Spinal cord (tissue), 10 donors: ENCODE data around the gene FAM83B. TPM values are rescaled to one million over a fixed set of nuclear protein-coding genes. Genes with fewer than 3 reads are reported as not detected.
"Not testable (repeated sequence)": the region's sequence is repeated elsewhere in the genome, so short reads cannot be mapped to it uniquely, and the experiment has no call there.

ENCODE experiments used
- DNase-seq, 6 donors: peaks; one replicate each; pipeline versions ENCODE4 v3.0.0 to v3.0.0-alpha.2; 2013 to 2015; ENCODE audit warnings: low spot score in 6 of 6, low read depth in 4 of 6
- H3K27ac ChIP-seq: one replicate; pipeline ENCODE4 v1.5.1; 2013; ENCODE audit warnings: low read depth, low read length, control low read depth
- H3K27me3 ChIP-seq: one replicate; pipeline ENCODE4 v1.6.1; 2013; ENCODE audit warnings: low read length; ENCODE audit not compliant: control insufficient read depth, insufficient read depth
- H3K36me3 ChIP-seq: one replicate; pipeline ENCODE4 v1.6.1; 2013; ENCODE audit warnings: low read length; ENCODE audit not compliant: control insufficient read depth, insufficient read depth
- H3K4me1 ChIP-seq: one replicate; pipeline ENCODE4 v1.6.1; 2013; ENCODE audit warnings: low read length; ENCODE audit not compliant: control insufficient read depth, insufficient read depth
- H3K4me3 ChIP-seq: one replicate; pipeline ENCODE4 v1.5.1; 2013; ENCODE audit warnings: low read depth, low read length, control low read depth
- H3K9me3 ChIP-seq: one replicate; pipeline ENCODE4 v1.6.1; 2013; ENCODE audit warnings: low read length; ENCODE audit not compliant: control insufficient read depth, insufficient read depth
- WGBS: methylation state at CpG from one replicate; pipeline ENCODE4 v1.1.5; 2013; ENCODE audit warnings: missing lambda C conversion rate; ENCODE audit not compliant: insufficient coverage; 5-methylcytosine and 5-hydroxymethylcytosine counted together
- polyA plus RNA-seq, 2 donors: library from polyadenylated mRNA; unstranded; fragments of 120-200 nt; gene quantifications; one replicate each; pipeline ENCODE4 v1.2.1, GENCODE V29; 2013; ENCODE audit not compliant: insufficient read length in 2 of 2
- total RNA-seq, 2 donors: library from RNA; depleted of rRNA in 1 of 2; stranded (reverse); fragments of 120-200 nt in 1 of 2; fragments of >200 nt in 1 of 2; gene quantifications; one replicate each; pipeline versions ENCODE4 v1.2.3 to v1.2.4, GENCODE V29; 2013 to 2014
- donor health status: healthy.

The FAM83B gene
- total and polyA plus RNA-seq, 4 donors = 0.06 to 0.30 (median 0.17) TPM; not detected in 1

DNA sequence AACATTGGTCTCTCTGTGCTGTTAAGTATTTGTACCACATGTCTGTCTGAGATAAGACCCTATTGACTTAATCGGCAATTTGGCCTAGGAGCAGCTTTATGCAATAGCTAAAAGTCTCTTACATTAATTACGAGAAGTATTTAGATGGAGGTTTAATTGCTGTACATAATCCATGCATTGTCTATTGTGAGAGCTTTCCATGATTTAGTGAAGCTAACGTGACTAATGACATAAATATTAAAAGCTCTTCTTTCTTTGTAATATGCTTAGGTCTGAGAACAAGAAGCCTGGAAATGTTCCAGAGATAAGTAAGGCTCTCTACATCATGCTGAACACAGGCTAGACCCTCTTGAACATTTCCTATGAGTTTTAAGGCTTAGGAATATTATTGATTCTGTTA lies 32.7 kb upstream of the FAM83B start:
- Histone ChIP-seq H3K4me1 (no peaks in the 10 kb centered on the region), H3K27ac (no peak overlapping the region), H3K4me3 (no peak overlapping the region), H3K27me3 (no peaks in the 10 kb centered on the region), H3K9me3 (no peaks in the 10 kb centered on the region), H3K36me3 (no peaks in the 10 kb centered on the region)
- no peak for DNase-seq
- 67% methylated on average over 1 of the region's 3 CpGs for WGBS

DNA sequence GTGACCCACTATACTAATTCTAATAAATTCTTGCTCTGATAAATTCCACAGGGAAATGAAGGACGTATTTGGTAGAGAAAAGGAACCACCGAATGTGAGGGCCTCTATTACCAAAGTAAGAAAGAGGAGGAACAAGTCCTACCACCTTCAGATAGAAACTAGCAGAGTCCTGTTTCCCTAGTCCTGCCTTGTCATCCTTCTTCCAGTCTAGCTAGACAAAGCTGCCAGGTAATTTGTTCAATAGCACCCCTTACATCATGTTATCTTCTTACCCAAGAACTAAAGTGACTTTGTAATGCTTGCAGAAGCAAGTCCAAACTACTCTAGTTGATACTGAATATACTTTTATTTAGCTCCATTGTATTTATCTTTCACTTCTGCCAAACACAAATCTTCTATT lies 29.3 kb upstream of the FAM83B start:
- no CpG with 5 or more reads among the region's 2 CpGs for WGBS
- Histone ChIP-seq H3K4me3 (no peak overlapping the region), H3K36me3 (no peaks in the 10 kb centered on the region), H3K9me3 (no peaks in the 10 kb centered on the region), H3K27ac (no peak overlapping the region), H3K4me1 (no peaks in the 10 kb centered on the region), H3K27me3 (no peaks in the 10 kb centered on the region)
- DNase-seq = no peak

DNA sequence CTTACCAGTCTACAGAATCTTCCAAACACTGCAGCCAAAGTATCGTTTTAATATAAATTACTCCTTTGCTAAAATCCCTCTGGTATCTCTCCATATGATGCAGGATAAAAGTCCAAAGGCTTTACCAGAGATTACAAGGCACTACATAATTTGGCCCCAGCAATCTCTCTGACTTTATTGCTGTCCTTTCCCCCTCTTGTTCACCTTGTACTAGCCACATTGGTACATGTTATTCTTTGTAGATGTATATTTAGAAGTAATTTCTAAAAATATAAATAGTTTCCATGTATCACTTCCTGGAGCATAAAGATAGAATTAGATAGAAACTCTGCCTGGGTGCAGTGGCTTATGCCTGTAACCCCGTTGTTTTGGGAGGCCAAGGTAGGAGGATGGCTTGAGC lies 28.7 kb upstream of the FAM83B start:
- no peaks in the 10 kb centered on the region for H3K4me1 ChIP-seq
- H3K4me3 ChIP-seq = no peak overlapping the region
- no peak overlapping the region for H3K27ac ChIP-seq
- no peak for DNase-seq
- H3K27me3 ChIP-seq = no peaks in the 10 kb centered on the region
- no peaks in the 10 kb centered on the region for H3K36me3 ChIP-seq
- no CpG with 5 or more reads among the region's 2 CpGs for WGBS
- no peaks in the 10 kb centered on the region for H3K9me3 ChIP-seq

DNA sequence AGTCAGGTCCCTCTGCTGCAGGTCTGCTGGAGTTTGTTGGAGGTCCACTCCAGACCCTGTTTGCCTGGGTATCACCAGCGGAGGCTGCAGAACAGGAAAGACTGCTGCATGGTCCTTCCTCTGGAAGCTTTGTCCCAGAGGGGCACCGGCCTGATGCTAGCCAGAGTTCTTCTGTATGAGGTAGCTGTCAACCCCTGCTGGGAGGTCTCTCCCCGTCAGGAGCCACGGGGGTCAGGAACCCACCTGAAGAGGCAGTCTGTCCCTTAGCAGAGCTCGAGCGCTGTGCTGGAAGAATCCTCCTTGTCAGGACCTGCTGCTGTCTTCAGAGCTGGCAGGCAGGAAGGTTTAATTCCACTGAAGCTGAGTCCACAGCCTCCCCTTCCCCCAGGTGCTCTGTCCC lies 22.3 kb upstream of the FAM83B start:
- not testable (repeated sequence) for H3K9me3 ChIP-seq, DNase-seq, H3K4me1 ChIP-seq, H3K27me3 ChIP-seq, H3K36me3 ChIP-seq, H3K4me3 ChIP-seq, H3K27ac ChIP-seq
- WGBS = 91% methylated on average over 5 of the region's 6 CpGs

DNA sequence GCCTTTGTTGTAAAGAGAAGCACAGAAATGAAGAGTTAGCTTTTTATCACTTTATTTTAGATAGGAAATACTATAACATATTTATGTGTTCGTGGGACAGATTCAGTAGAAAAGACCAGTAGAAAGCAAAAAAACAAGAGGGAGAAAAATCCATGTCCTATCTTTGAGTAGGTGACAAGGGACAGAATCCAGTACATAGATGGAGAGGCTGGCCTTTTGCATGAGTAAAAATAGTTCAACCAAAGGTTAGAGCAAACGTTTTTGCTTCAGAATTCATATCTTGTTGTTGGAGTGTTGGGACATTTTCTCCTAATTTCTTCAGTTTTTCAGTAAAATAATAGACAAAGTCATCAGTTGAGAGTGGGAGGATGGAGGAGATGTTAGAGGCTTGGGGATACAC lies 19.6 kb upstream of the FAM83B start:
- Histone ChIP-seq H3K27me3 (no peaks in the 10 kb centered on the region), H3K27ac (no peak overlapping the region), H3K4me3 (no peak overlapping the region), H3K4me1 (no peaks in the 10 kb centered on the region), H3K36me3 (no peaks in the 10 kb centered on the region), H3K9me3 (no peaks in the 10 kb centered on the region)
- DNase-seq = no peak
- no CpG with 5 or more reads among the region's 2 CpGs for WGBS

DNA sequence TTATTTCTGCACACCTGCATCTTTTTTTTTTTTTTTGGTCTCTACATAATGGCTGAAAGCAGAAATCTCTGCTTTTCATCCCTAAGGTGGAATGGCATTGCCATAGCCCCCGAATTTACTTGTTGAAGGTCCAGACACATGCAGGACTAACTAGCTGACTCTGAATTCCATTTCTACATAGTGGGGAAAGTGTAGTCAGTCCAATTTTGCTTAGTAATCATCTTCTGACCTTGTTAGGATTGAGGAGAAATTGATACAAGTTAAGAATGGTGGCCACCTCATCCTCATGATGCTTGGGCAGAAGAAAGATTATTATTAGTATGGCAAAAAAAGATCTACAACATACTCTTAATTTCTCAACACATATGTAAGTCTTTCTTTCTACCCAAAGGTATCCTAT lies 16.4 kb upstream of the FAM83B start:
- Histone ChIP-seq H3K4me1 (no peaks in the 10 kb centered on the region), H3K4me3 (no peak overlapping the region), H3K27me3 (no peaks in the 10 kb centered on the region), H3K36me3 (no peaks in the 10 kb centered on the region), H3K27ac (no peak overlapping the region), H3K9me3 (no peaks in the 10 kb centered on the region)
- DNase-seq = no peak
- WGBS = no CpG with 5 or more reads among the region's 1 CpG

DNA sequence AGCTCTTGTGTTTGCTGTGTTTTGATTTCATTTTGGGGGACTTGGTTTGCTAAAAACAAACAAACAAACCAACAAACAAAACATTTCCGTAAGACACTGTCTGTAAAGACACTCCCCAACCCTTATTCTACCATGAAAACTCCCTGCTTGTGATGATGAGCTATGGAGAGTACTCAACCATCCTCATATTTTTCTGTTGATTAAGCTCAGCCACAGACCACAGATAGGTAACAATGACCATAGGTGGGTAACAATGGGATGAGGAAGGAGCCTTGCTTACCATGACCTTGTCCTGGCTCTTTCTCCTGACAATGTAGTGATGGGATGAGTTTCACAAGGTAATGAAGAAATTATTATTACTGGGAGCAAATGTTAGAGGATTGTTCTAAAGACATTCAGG lies 11.4 kb upstream of the FAM83B start:
- no peaks in the 10 kb centered on the region for H3K9me3 ChIP-seq
- H3K36me3 ChIP-seq = no peaks in the 10 kb centered on the region
- DNase-seq = no peak
- no peak overlapping the region for H3K4me3 ChIP-seq
- WGBS = no CpG with 5 or more reads among the region's 1 CpG
- no peaks in the 10 kb centered on the region for H3K4me1 ChIP-seq
- no peaks in the 10 kb centered on the region for H3K27me3 ChIP-seq
- no peak overlapping the region for H3K27ac ChIP-seq

DNA sequence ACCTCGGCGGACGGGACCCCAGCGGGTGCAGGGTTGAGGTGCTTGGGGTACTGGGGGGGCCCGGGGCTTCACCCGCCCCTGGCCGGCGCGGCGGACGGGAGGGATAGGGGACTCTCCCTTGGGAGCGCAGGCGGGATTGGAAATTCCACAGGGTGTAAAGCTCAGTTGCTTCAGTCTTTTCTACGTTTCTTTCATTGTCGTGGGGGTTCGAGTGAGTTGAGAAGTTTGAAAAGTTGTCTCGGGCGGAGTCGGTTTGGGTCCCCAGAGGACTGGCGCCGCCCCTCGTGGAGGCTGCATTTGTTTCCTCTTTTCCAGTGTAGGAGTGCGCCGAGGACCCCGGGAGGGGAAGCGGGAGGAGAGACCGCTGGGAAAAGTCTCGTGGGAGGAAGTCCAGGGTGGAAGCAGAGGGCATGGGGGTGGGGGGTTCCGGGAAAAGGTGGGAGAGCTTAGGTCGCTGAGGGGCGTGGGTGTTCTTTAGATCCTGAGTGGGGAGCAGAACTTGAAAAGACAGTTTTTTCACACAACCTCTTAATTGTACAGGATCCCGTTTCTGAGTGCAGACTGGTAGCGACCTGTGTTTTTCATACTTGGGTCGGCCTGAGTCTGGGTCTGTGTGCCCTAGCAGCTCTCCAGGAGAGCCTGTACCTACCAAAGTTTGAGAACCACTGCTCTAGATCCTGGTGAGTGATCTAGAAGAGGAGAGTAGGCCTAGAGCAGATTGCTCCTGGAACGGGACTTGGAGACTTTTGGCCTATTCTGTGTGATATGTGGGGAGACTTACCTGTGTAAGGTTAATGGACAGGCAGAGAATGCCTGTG lies 495 bp downstream of the FAM83B start:
- peak in 1 of 6 donors; percentile 15 for DNase-seq
- Histone ChIP-seq H3K4me1 (peaks cover 14% of the 10 kb centered on the region), H3K36me3 (no peaks in the 10 kb centered on the region), H3K9me3 (no peaks in the 10 kb centered on the region), H3K27ac (no peak overlapping the region), H3K27me3 (peaks cover 23% of the 10 kb centered on the region), H3K4me3 (peak overlapping the region; percentile 7)
- WGBS = 9% methylated on average over 33 of the region's 35 CpGs

DNA sequence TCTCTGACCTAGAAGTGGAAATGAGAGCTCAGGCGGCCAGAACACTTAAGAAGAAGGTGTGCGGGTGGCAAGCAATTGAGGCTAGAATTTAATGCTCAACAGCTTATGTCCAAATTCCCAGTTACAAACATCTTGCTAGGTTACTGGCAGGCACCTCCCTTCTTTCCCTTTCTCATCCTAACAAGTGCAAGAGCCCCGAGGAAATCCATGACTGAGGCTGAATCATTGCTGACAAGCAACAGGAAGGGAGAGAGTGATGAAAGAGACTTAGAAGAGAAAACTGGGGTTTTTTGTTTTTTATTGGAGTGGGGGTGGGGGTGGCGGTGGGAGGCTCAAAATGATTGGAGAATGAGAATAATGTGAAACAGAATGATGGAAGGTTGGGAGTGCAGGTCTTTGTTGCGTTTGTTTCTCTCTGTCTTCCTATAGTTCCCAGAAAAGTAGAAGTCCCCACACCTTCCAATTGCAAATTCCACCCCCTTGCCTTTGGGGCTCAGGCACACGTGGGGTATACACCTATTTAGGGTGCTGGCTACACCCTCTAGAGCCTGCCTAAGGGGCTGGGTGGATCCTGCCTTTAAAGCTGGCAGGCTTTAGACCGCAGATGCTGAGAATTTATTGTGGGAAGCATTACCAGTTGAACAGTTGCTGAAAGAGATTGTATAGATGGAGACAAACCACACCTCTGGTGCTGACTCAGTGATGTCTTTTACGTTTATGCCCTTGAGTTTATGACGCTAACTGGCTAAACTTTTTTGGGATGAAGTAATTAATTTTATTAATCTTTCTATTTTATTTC lies 1.4 kb downstream of the FAM83B start:
- WGBS = 67% methylated on average over 3 of the region's 9 CpGs
- no peak for DNase-seq
- Histone ChIP-seq H3K27ac (no peak overlapping the region), H3K9me3 (no peaks in the 10 kb centered on the region), H3K4me1 (peaks cover 14% of the 10 kb centered on the region), H3K27me3 (peaks cover 23% of the 10 kb centered on the region), H3K4me3 (no peak overlapping the region), H3K36me3 (no peaks in the 10 kb centered on the region)

DNA sequence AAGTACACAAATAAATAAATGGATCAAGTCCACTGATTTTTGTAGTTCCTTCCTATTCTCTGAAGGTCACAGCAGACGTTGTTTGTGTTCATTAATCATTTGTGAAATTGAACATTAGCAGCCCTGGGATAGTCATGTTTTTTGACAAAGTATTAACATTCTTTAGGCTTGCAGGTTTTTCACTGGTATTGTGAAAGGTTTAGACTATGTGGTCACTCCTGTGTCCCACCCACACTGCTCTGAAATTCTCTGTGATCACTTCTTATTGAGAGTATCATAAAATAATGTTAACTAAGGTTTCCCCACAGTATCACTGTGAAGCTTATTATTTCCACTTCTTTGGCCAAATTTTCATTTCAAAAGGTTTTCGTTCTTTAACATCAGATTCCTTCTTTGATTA lies 3.5 kb downstream of the FAM83B start:
- Histone ChIP-seq H3K27ac (no peak overlapping the region), H3K4me1 (peaks cover 14% of the 10 kb centered on the region), H3K4me3 (no peak overlapping the region), H3K9me3 (peaks cover 3% of the 10 kb centered on the region), H3K27me3 (peaks cover 23% of the 10 kb centered on the region), H3K36me3 (no peaks in the 10 kb centered on the region)
- no peak for DNase-seq
- WGBS = 67% methylated on average over 1 of the region's 2 CpGs
